ENCODE data around the gene FUT2. TPM values are rescaled to one million over a fixed set of nuclear protein-coding genes. Genes with fewer than 3 reads are reported as not detected.

Gene FUT2
- total RNA-seq, 2 experiments from 2014 or later = not detected

DNA sequence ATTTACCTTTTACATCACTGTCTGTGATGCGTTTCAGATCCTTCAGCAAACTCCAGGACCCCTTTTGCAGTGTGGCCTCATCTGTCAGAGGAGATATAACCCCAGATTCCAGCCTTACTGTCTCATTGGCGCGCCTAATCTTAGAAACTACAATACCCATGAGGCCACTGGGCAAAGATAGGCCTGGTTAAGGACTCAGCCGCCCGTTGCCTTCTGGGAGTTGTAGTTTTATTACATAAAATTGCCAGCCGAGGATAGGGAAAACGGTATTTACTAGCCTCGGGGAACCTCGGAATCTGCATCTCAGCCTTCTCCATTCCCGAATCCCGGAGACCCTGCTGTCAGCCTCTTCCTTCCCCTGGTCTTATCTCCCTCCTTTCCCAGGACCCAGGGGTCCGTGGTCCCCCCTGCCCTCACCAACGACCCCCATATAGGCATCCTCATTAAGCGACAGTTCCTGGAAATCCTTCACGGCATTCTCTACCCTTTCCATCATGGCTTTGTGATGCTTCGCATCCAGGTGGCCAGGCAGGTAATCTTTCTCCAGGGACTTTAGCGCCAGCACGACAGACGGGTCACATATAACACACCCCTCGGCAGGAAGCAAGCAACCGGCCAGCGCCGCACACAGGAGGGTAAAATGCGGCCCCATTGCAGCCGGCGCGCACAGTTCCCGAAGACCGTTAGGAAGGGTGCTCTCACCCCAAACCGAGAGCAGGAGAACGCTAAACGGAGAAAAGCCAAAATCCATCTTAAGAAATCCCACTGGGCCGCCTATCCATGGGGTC lies 49.6 kb downstream of the FUT2 start:
- TF ChIP-seq, protein P1, sequence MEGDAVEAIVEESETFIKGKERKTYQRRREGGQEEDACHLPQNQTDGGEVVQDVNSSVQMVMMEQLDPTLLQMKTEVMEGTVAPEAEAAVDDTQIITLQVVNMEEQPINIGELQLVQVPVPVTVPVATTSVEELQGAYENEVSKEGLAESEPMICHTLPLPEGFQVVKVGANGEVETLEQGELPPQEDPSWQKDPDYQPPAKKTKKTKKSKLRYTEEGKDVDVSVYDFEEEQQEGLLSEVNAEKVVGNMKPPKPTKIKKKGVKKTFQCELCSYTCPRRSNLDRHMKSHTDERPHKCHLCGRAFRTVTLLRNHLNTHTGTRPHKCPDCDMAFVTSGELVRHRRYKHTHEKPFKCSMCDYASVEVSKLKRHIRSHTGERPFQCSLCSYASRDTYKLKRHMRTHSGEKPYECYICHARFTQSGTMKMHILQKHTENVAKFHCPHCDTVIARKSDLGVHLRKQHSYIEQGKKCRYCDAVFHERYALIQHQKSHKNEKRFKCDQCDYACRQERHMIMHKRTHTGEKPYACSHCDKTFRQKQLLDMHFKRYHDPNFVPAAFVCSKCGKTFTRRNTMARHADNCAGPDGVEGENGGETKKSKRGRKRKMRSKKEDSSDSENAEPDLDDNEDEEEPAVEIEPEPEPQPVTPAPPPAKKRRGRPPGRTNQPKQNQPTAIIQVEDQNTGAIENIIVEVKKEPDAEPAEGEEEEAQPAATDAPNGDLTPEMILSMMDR (IDR thresholded peaks at IDR 0.05) = no peak

DNA sequence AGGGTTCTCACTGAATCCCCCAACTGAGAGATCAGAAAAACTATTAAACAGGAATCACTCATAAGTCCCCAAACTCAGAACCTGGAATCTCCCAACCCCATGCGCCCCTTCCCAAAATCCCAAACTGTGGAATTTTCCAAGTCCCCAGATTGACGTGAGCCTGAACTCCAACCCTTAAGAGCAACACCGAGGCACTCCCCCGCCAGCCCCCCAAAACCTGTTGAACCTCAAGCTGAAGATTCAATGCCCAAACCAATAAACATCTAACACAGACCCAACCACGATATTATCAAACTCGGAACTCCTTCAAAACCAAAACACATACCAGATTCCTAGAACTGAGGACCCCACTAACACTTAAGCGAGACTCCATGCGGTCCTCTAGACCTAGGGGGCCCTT lies 50.3 kb downstream of the FUT2 start:
- H3K27me3 ChIP-seq (ENCODE audit: control insufficient read depth in 1 of 2, insufficient read depth in 2 of 2, low read length in 2 of 2) = peaks cover 12 to 15% of the 10 kb centered on the region in 2 experiments

More for the DNA sequence above, 49.6 kb downstream of the FUT2 start:
- Mint-ChIP-seq H3K36me3 (ENCODE audit: low read depth) (no peaks in the 10 kb centered on the region), H3K27ac (no peak overlapping the region), H3K4me1 (ENCODE audit: low read depth) (peaks cover 21% of the 10 kb centered on the region), H3K9me3 (no peaks in the 10 kb centered on the region), H3K4me3 (no peak overlapping the region), H3K27me3 (peaks cover 15% of the 10 kb centered on the region)
- intact Hi-C loops (cut with DNase I, micrococcal nuclease) = loop anchor here in 1 of 2 experiments (5.0 kb wide), 1 partner anchor 247 kb away; the partner anchor contains the start of genes GYS1 and RUVBL2
- Histone ChIP-seq H3K4me1 (ENCODE audit: insufficient read depth, low read length) (peaks cover 27% of the 10 kb centered on the region), H3K4me3 (ENCODE audit: low read length) (no peak overlapping the region), H3K27me3 (ENCODE audit: control insufficient read depth in 1 of 2, insufficient read depth in 2 of 2, low read length in 2 of 2) (peaks cover 12 to 22% of the 10 kb centered on the region in 2 experiments), H3K27ac (ENCODE audit: low read depth in 1 of 2, low read length in 2 of 2) (no peak overlapping the region), H3K36me3 (ENCODE audit: insufficient read depth, low read length) (no peaks in the 10 kb centered on the region), H3K9me3 (ENCODE audit: control insufficient read depth in 1 of 2, insufficient read depth in 1 of 2, low read length in 2 of 2) (peaks cover 0 to 10% of the 10 kb centered on the region in 2 experiments)
- CTCF ChIA-PET = interaction anchor here (1.5 kb wide), 1 partner anchor 97 kb away, joined by 3 read pairs; no protein-coding TSS in a partner anchor
- DNase-seq (peak in 13 of 14 experiments; percentile 25 to 80 (median 35)), ATAC-seq (ENCODE audit: poor library complexity) (peak; percentile 81)
- POLR2A ChIA-PET = no interaction called here

More for the DNA sequence above, 50.3 kb downstream of the FUT2 start:
- DNase-seq (no peak), ATAC-seq (ENCODE audit: poor library complexity) (no peak)
- peaks cover 18% of the 10 kb centered on the region for H3K27me3 Mint-ChIP-seq
- no peaks in the 10 kb centered on the region for H3K36me3 Mint-ChIP-seq (ENCODE audit: low read depth)
- ChIA-PET CTCF (no interaction called here), POLR2A (no interaction called here)
- peaks cover 20% of the 10 kb centered on the region for H3K4me1 ChIP-seq (ENCODE audit: insufficient read depth, low read length)
- no peak overlapping the region for H3K4me3 ChIP-seq (ENCODE audit: low read length)
- H3K9me3 Mint-ChIP-seq = no peaks in the 10 kb centered on the region
- no peak overlapping the region for H3K27ac ChIP-seq (ENCODE audit: low read depth in 1 of 2, low read length in 2 of 2)
- peaks cover 0 to 10% of the 10 kb centered on the region in 2 experiments for H3K9me3 ChIP-seq (ENCODE audit: control insufficient read depth in 1 of 2, insufficient read depth in 1 of 2, low read length in 2 of 2)
- intact Hi-C loops (cut with DNase I, micrococcal nuclease) = loop anchor here in 1 of 2 experiments (5.0 kb wide), 1 partner anchor 246 kb away; the partner anchor contains the start of genes GYS1 and RUVBL2
- H3K27ac Mint-ChIP-seq = no peak overlapping the region
- H3K36me3 ChIP-seq (ENCODE audit: insufficient read depth, low read length) = no peaks in the 10 kb centered on the region
- no peak overlapping the region for H3K4me3 Mint-ChIP-seq
- H3K4me1 Mint-ChIP-seq (ENCODE audit: low read depth) = peaks cover 19% of the 10 kb centered on the region
- TF ChIP-seq, protein P1 (IDR thresholded peaks at IDR 0.05) = no peak
